HCT116 (cell line): Measurements from ENCODE around the gene AKAP13. TPM values are rescaled to one million over a fixed set of nuclear protein-coding genes. Genes with fewer than 3 reads are reported as not detected.

Source experiments
- ATAC-seq: fragments of 200-7000 bp; cut with Tn5 transposase; 2 replicates; pipeline ENCODE4 v1.9.1; 2020; ENCODE audit warnings: mild to moderate bottlenecking, moderate library complexity
- BruUV-seq: library from RNA; stranded (reverse); fragments of 400-500 nt; replicated peaks from 2 replicates; lab custom pipeline; 2021; lab: Mats Ljungman, UMichigan
- CTCF ChIA-PET: fragments of 300-600 bp; sonication (Branson Sonifier 250); formaldehyde crosslinking; loops from one replicate; lab custom pipeline; 2021; ENCODE audit warnings: antibody characterized with exemption; lab: Charles Lee
- POLR2A ChIA-PET: fragments of 300-600, 350-600 bp; sonication (Branson Sonifier 250); formaldehyde crosslinking; loops from one replicate; lab custom pipeline; 2021; ENCODE audit warnings: antibody characterized with exemption; lab: Charles Lee
- RAD21 ChIA-PET, 2 experiments: fragments of 300-600 bp; sonication (Branson Sonifier 250); formaldehyde crosslinking; loops; one replicate each; lab custom pipeline; 2023; ENCODE audit warnings: low total read pairs in 2 of 2; ENCODE audit not compliant: uncharacterized antibody in 2 of 2, unreplicated experiment in 2 of 2, low non-redundant PET in 1 of 2; lab: Charles Lee
- DNase-seq: peaks from one replicate; pipeline ENCODE4 v3.0.0-alpha.2; 2010; ENCODE audit warnings: low read depth, low spot score
- H2AFZ ChIP-seq: fragments of 200-600 bp; shearing (Covaris generic), sonication (generic); 2 replicates; pipeline ENCODE4 v1.6.1; 2017; ENCODE audit warnings: low read depth, mixed run types, mixed read lengths, antibody characterized with exemption, low read length; ENCODE audit not compliant: poor library complexity, severe bottlenecking
- H3K27ac ChIP-seq: 2 replicates; pipeline ENCODE4 v1.5.1; 2012; ENCODE audit warnings: low read depth, low read length
- H3K27me3 ChIP-seq: fragments of 200-600 bp; sonication (generic); 2 replicates; pipeline ENCODE4 v1.6.1; 2016; ENCODE audit warnings: mixed run types, low read length, mixed read lengths; ENCODE audit not compliant: insufficient read depth
- H3K36me3 ChIP-seq, 2 experiments: fragments of 200-500 bp in 1 of 2; fragments of 200-600 bp in 1 of 2; sonication (Bioruptor generic) in 1 of 2; sonication (generic) in 1 of 2; 2 replicates each; pipeline versions ENCODE4 v1.5.1 to v1.6.1; 2014 to 2016; ENCODE audit warnings: low read length in 2 of 2, inconsistent platforms in 1 of 2, mixed read lengths in 1 of 2, mixed run types in 1 of 2; ENCODE audit not compliant: insufficient read depth in 2 of 2, control insufficient read depth in 1 of 2
- H3K4me1 ChIP-seq, 2 experiments: fragments of 200-600 bp in 1 of 2; sonication (generic) in 1 of 2; 2 replicates each; pipeline versions ENCODE4 v1.5.1 to v1.6.1; 2012 to 2017; ENCODE audit warnings: low read length in 2 of 2, inconsistent platforms in 1 of 2, mild to moderate bottlenecking in 1 of 2, mixed read lengths in 1 of 2, mixed run types in 1 of 2, moderate library complexity in 1 of 2; ENCODE audit not compliant: insufficient read depth in 2 of 2, control insufficient read depth in 1 of 2
- H3K4me2 ChIP-seq: fragments of 200-600 bp; sonication (generic); 2 replicates; pipeline ENCODE4 v1.6.1; 2017; ENCODE audit warnings: mixed run types, low read length, mixed read lengths
- H3K4me3 ChIP-seq, 2 experiments: fragments of 200-600 bp in 1 of 2; sonication (generic) in 1 of 2; replicated peaks in 1 of 2; 2 replicates each; pipeline ENCODE4 v1.5.1; 2011 to 2016; ENCODE audit warnings: low read length in 2 of 2, control low read depth in 1 of 2, low read depth in 1 of 2, mild to moderate bottlenecking in 1 of 2, mixed read lengths in 1 of 2, mixed run types in 1 of 2
- H3K79me2 ChIP-seq: fragments of 200-600 bp; sonication (generic); 2 replicates; pipeline ENCODE4 v1.6.1; 2017; ENCODE audit warnings: mild to moderate bottlenecking, mixed run types, low read length, moderate library complexity, mixed read lengths; ENCODE audit not compliant: insufficient read depth
- H3K9ac ChIP-seq: fragments of 200-600 bp; sonication (generic); 2 replicates; pipeline ENCODE4 v1.6.1; 2016; ENCODE audit warnings: low read length, mixed read lengths
- H3K9me2 ChIP-seq: fragments of 200-600 bp; sonication (generic), shearing (Covaris generic); 2 replicates; pipeline ENCODE4 v1.6.1; 2017; ENCODE audit warnings: mixed run types, mild to moderate bottlenecking, moderate library complexity; ENCODE audit not compliant: insufficient read depth
- H3K9me3 ChIP-seq, 2 experiments: fragments of 200-500 bp in 1 of 2; fragments of 200-600 bp in 1 of 2; sonication (Bioruptor generic) in 1 of 2; sonication (generic) in 1 of 2; 2 replicates each; pipeline ENCODE4 v1.6.1; 2014 to 2017; ENCODE audit warnings: low read length in 2 of 2, mixed read lengths in 2 of 2, inconsistent platforms in 1 of 2, low read depth in 1 of 2, mild to moderate bottlenecking in 1 of 2, mixed run types in 1 of 2, moderate library complexity in 1 of 2; ENCODE audit not compliant: control insufficient read depth in 1 of 2, insufficient read depth in 1 of 2
- H4K20me1 ChIP-seq: fragments of 200-600 bp; sonication (generic), shearing (Covaris generic); 2 replicates; pipeline ENCODE4 v1.6.1; 2017; ENCODE audit warnings: mixed run types, mild to moderate bottlenecking, moderate library complexity; ENCODE audit not compliant: insufficient read depth
- CBX3 ChIP-seq: IDR thresholded peaks from 2 replicates; pipeline ENCODE4 v1.6.1; 2012; ENCODE audit warnings: low read depth
- CEBPB ChIP-seq: IDR thresholded peaks from 2 replicates; pipeline ENCODE4 v1.6.1; 2012; ENCODE audit warnings: low read depth
- EGR1 ChIP-seq: IDR thresholded peaks from 2 replicates; pipeline ENCODE4 v1.6.1; 2012; ENCODE audit warnings: low read depth
- ELF1 ChIP-seq: IDR thresholded peaks from 2 replicates; pipeline ENCODE4 v1.6.1; 2012; ENCODE audit warnings: low read depth, borderline replicate concordance
- EZH2 ChIP-seq: fragments of 200-600 bp; sonication (generic); IDR thresholded peaks from 2 replicates; pipeline ENCODE4 v1.6.1; 2017; ENCODE audit warnings: antibody characterized with exemption, mixed run types
- EZH2phosphoT487 ChIP-seq: fragments of 200-600 bp; IDR thresholded peaks from 2 replicates; pipeline ENCODE4 v1.6.1; 2018; ENCODE audit warnings: antibody characterized with exemption, borderline replicate concordance
- FOSL1 ChIP-seq: IDR thresholded peaks from 2 replicates; pipeline ENCODE4 v1.6.1; 2012; ENCODE audit warnings: low read depth
- JUND ChIP-seq: IDR thresholded peaks from 2 replicates; pipeline ENCODE4 v1.6.1; 2012
- POLR2A ChIP-seq: IDR thresholded peaks from 2 replicates; pipeline ENCODE4 v1.7.0; 2011; ENCODE audit warnings: borderline replicate concordance; ENCODE audit not compliant: insufficient read depth, insufficient read length; ENCODE audit errors: extremely low read depth
- RAD21 ChIP-seq: IDR thresholded peaks from 2 replicates; pipeline ENCODE4 v1.6.1; 2012; ENCODE audit warnings: low read depth, mild to moderate bottlenecking
- SRF ChIP-seq: IDR thresholded peaks from 2 replicates; pipeline ENCODE4 v1.6.1; 2012; ENCODE audit warnings: low read depth
- ZFX ChIP-seq: fragments of 450-650 bp; IDR thresholded peaks from 2 replicates; pipeline ENCODE4 v1.6.1; 2017
- ZNF274 ChIP-seq: fragments of 200-500 bp; sonication (Bioruptor generic); IDR thresholded peaks from 2 replicates; pipeline ENCODE4 v1.6.1; 2014; ENCODE audit warnings: mild to moderate bottlenecking, low read depth, low read length, inconsistent platforms
- intact Hi-C: fragments of 100-400 bp; cut with micrococcal nuclease; formaldehyde crosslinking; loops from 2 replicates; pipeline ENCODE4 v1.10.0; 2022
- total RNA-seq: library from RNA; stranded (reverse); gene quantifications from one replicate; pipeline ENCODE4 v1.2.1, GENCODE V29; 2021; ENCODE audit not compliant: unreplicated experiment
- TF ChIP-seq, protein P1 (sequence below), 3 experiments: fragments of 200-600 bp in 1 of 3; sonication (generic) in 1 of 3; IDR thresholded peaks in 2 of 3; conservative IDR thresholded peaks in 1 of 3; 2 replicates each; pipeline ENCODE4 v1.5.1; 2012 to 2017; ENCODE audit warnings: low read depth in 2 of 3, low read length in 2 of 3, antibody characterized with exemption in 1 of 3, borderline replicate concordance in 1 of 3, control low read depth in 1 of 3, mild to moderate bottlenecking in 1 of 3, mixed read lengths in 1 of 3, mixed run types in 1 of 3, moderate library complexity in 1 of 3; ENCODE audit not compliant: insufficient read depth in 1 of 3
- TF ChIP-seq, protein P2 (sequence below): IDR thresholded peaks from 2 replicates; pipeline ENCODE4 v1.6.1; 2012
- TF ChIP-seq, protein P3 (sequence below): IDR thresholded peaks from 2 replicates; pipeline ENCODE4 v1.6.1; 2012; ENCODE audit warnings: low read depth
- TF ChIP-seq, protein P4 (sequence below): IDR thresholded peaks from 2 replicates; pipeline ENCODE4 v1.6.1; 2012

Gene AKAP13
- total RNA-seq, 1 experiment from 2014 or later, result 43.1 TPM

DNA sequence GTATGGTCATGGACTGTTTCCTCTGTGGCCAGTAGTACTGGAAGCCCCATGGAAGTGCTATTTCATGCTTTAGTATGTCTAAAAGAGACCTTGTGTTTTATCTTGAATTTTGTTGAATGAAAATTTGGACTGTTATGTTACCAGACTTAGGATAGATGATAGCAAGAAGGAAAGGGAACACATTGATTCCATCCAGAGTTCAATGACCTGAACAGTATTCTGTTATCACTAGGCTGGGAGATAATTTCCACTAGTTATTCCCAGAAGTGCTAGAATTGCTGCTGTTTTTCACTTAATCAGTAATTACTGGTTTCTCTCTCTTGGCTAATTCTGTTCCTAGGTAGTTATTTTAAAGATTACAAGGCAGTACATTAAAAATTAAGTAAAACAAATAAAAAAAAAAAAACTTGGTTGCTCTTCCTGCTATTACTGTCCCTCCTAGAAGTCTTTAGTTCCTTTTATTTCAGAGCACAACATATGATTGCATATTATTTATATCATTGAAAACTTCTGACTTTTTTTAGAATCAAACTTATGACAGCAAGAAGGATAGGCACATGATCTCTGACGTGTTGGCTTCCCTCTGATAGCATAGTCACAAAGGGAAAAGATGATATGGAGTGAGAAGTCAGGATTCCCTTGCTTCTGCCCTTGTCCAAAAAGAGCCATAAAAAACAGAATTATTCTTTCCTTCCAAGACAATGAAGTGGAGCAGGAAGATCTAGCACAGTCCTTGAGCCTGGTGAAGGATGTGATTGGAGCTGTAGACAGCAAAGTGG is 342.2 kb downstream of the AKAP13 start:
- no peak overlapping the region for H3K4me3 ChIP-seq
- peaks cover 9 to 25% of the 10 kb centered on the region in 2 experiments; a peak in 3 of 4 replicates for H3K36me3 ChIP-seq
- H3K9me2 ChIP-seq, result no peaks in the 10 kb centered on the region
- DNase-seq (no peak), ATAC-seq (no peak)
- H3K9me3 ChIP-seq, result no peaks in the 10 kb centered on the region
- RAD21 ChIA-PET, result no interaction called here
- no peaks in the 10 kb centered on the region for H3K79me2 ChIP-seq
- H2AFZ ChIP-seq, result no peak overlapping the region
- BruUV-seq, result no TSS peak
- H4K20me1 ChIP-seq, result no peaks in the 10 kb centered on the region
- no peak overlapping the region for H3K27ac ChIP-seq
- TF ChIP-seq FOSL1 (no peak), ELF1 (no peak), SRF (no peak), ZFX (no peak), CEBPB (no peak), JUND (no peak), RAD21 (no peak), EGR1 (no peak), EZH2 (no peak), CBX3 (no peak), EZH2phosphoT487 (no peak), ZNF274 (no peak), POLR2A (no peak)
- TF ChIP-seq, protein P1, sequence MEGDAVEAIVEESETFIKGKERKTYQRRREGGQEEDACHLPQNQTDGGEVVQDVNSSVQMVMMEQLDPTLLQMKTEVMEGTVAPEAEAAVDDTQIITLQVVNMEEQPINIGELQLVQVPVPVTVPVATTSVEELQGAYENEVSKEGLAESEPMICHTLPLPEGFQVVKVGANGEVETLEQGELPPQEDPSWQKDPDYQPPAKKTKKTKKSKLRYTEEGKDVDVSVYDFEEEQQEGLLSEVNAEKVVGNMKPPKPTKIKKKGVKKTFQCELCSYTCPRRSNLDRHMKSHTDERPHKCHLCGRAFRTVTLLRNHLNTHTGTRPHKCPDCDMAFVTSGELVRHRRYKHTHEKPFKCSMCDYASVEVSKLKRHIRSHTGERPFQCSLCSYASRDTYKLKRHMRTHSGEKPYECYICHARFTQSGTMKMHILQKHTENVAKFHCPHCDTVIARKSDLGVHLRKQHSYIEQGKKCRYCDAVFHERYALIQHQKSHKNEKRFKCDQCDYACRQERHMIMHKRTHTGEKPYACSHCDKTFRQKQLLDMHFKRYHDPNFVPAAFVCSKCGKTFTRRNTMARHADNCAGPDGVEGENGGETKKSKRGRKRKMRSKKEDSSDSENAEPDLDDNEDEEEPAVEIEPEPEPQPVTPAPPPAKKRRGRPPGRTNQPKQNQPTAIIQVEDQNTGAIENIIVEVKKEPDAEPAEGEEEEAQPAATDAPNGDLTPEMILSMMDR (IDR thresholded peaks at IDR 0.05 in 2 of 3, conservative IDR thresholded peaks at IDR 0.05 in 1 of 3; ENCODE audit: borderline replicate concordance in 1 of 3, insufficient read depth in 1 of 3, low read depth in 2 of 3, low read length in 2 of 3), result no peak
- TF ChIP-seq, protein P2, sequence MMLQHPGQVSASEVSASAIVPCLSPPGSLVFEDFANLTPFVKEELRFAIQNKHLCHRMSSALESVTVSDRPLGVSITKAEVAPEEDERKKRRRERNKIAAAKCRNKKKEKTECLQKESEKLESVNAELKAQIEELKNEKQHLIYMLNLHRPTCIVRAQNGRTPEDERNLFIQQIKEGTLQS, result no peak
- TF ChIP-seq, protein P3, sequence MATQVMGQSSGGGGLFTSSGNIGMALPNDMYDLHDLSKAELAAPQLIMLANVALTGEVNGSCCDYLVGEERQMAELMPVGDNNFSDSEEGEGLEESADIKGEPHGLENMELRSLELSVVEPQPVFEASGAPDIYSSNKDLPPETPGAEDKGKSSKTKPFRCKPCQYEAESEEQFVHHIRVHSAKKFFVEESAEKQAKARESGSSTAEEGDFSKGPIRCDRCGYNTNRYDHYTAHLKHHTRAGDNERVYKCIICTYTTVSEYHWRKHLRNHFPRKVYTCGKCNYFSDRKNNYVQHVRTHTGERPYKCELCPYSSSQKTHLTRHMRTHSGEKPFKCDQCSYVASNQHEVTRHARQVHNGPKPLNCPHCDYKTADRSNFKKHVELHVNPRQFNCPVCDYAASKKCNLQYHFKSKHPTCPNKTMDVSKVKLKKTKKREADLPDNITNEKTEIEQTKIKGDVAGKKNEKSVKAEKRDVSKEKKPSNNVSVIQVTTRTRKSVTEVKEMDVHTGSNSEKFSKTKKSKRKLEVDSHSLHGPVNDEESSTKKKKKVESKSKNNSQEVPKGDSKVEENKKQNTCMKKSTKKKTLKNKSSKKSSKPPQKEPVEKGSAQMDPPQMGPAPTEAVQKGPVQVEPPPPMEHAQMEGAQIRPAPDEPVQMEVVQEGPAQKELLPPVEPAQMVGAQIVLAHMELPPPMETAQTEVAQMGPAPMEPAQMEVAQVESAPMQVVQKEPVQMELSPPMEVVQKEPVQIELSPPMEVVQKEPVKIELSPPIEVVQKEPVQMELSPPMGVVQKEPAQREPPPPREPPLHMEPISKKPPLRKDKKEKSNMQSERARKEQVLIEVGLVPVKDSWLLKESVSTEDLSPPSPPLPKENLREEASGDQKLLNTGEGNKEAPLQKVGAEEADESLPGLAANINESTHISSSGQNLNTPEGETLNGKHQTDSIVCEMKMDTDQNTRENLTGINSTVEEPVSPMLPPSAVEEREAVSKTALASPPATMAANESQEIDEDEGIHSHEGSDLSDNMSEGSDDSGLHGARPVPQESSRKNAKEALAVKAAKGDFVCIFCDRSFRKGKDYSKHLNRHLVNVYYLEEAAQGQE, result no peak
- TF ChIP-seq, protein P4, sequence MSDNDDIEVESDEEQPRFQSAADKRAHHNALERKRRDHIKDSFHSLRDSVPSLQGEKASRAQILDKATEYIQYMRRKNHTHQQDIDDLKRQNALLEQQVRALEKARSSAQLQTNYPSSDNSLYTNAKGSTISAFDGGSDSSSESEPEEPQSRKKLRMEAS, result no peak
- TF ChIP-seq, all 23 proteins: peak for 0
- Histone ChIP-seq H3K9ac (no peak overlapping the region), H3K27me3 (no peaks in the 10 kb centered on the region), H3K4me2 (no peak overlapping the region), H3K4me1 (no peaks in the 10 kb centered on the region)
- intact Hi-C loops, result loop anchor here (10.0 kb wide), 1 partner anchor 418 kb away; no protein-coding TSS in a partner anchor
- ChIA-PET CTCF (no interaction called here), POLR2A (no interaction called here)
